PFSK-1 (cell line): ENCODE results near the gene ASCL2.

ENCODE experiments used
- FOXP2 ChIP-seq: optimal IDR thresholded peaks from 2 replicates; pipeline ENCODE3; 2011; ENCODE audit warnings: borderline replicate concordance, control low read depth, inconsistent platforms; ENCODE audit not compliant: insufficient read depth; ENCODE audit errors: extremely low read length, extremely low read depth
- POLR2AphosphoS5 ChIP-seq: IDR thresholded peaks from 2 replicates; pipeline ENCODE4 v1.6.1; 2012; ENCODE audit warnings: low read depth, mild to moderate bottlenecking, control low read depth, low read length, moderate library complexity
- SIN3A ChIP-seq: IDR thresholded peaks from 2 replicates; pipeline ENCODE4 v1.6.1; 2012; ENCODE audit warnings: mild to moderate bottlenecking, low read length, moderate library complexity, borderline replicate concordance; ENCODE audit not compliant: insufficient read depth
- TAF1 ChIP-seq: IDR thresholded peaks from 2 replicates; pipeline ENCODE4 v1.6.1; 2012; ENCODE audit warnings: low read length, control low read depth, borderline replicate concordance; ENCODE audit not compliant: insufficient read depth
- TF ChIP-seq, protein P1 (sequence below), 2 experiments: IDR thresholded peaks; 2 replicates each; pipeline versions ENCODE4 v1.6.1 to v1.8.0; 2011 to 2012; ENCODE audit warnings: low read depth in 2 of 2, low read length in 2 of 2, control low read depth in 1 of 2, inconsistent platforms in 1 of 2, mild to moderate bottlenecking in 1 of 2, moderate library complexity in 1 of 2; ENCODE audit not compliant: insufficient read depth in 1 of 2

The ASCL2 gene

DNA sequence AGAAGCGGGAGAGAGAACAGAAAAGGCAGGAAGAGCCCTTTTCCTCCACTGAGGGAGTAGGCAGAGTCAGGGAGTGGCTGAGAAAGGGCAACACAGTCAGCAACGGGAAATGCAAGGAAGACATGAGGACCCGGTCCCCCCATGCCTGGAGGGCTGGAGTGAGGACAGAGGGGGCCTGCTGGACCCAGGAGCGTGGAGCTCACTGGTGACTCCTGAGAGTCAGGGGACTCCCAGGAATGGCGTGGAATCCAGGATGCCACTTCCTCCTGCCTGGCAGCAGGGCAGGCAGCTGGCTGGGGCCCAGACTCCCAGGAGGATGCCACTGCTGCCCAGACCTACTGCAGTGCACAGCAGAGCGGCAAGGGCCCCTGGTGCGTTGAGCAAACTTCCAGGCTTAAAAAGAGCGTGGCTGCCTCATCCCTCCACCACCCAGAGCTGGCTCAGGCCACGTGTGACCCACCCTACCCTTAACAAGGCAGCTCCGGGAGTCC, 20.0 kb upstream of the ASCL2 start:
- TF ChIP-seq SIN3A (no peak), POLR2AphosphoS5 (no peak), FOXP2 (no peak), TAF1 (no peak)
- TF ChIP-seq, protein P1, sequence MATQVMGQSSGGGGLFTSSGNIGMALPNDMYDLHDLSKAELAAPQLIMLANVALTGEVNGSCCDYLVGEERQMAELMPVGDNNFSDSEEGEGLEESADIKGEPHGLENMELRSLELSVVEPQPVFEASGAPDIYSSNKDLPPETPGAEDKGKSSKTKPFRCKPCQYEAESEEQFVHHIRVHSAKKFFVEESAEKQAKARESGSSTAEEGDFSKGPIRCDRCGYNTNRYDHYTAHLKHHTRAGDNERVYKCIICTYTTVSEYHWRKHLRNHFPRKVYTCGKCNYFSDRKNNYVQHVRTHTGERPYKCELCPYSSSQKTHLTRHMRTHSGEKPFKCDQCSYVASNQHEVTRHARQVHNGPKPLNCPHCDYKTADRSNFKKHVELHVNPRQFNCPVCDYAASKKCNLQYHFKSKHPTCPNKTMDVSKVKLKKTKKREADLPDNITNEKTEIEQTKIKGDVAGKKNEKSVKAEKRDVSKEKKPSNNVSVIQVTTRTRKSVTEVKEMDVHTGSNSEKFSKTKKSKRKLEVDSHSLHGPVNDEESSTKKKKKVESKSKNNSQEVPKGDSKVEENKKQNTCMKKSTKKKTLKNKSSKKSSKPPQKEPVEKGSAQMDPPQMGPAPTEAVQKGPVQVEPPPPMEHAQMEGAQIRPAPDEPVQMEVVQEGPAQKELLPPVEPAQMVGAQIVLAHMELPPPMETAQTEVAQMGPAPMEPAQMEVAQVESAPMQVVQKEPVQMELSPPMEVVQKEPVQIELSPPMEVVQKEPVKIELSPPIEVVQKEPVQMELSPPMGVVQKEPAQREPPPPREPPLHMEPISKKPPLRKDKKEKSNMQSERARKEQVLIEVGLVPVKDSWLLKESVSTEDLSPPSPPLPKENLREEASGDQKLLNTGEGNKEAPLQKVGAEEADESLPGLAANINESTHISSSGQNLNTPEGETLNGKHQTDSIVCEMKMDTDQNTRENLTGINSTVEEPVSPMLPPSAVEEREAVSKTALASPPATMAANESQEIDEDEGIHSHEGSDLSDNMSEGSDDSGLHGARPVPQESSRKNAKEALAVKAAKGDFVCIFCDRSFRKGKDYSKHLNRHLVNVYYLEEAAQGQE (IDR thresholded peaks at IDR 0.05; ENCODE audit: insufficient read depth in 1 of 2, low read depth in 2 of 2, low read length in 2 of 2) = no peak

DNA sequence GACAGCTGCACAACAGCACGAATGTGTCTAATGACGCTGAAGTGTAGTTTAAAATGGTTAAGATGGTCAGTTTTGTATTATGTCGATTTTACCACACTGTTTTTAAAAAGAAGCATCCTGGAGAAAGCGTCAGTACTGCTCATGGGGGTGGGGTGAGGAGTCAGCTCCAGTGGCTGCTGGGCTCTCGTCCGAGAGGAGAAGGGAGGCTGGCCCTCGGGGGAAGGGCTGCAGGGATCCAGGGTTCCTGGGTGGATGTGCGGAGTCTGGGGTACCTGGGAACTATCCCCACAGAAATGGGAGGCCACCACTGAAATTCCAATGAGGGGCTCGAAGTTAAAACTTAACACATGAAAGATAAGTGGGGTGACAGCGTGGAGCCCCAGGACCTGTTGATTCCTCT, 19.5 kb upstream of the ASCL2 start:
- TF ChIP-seq POLR2AphosphoS5 = no peak
- TF ChIP-seq SIN3A = no peak
- no peak for TF ChIP-seq TAF1
- no peak for TF ChIP-seq FOXP2
- TF ChIP-seq, protein P1 (IDR thresholded peaks at IDR 0.05; ENCODE audit: insufficient read depth in 1 of 2, low read depth in 2 of 2, low read length in 2 of 2) = no peak

DNA sequence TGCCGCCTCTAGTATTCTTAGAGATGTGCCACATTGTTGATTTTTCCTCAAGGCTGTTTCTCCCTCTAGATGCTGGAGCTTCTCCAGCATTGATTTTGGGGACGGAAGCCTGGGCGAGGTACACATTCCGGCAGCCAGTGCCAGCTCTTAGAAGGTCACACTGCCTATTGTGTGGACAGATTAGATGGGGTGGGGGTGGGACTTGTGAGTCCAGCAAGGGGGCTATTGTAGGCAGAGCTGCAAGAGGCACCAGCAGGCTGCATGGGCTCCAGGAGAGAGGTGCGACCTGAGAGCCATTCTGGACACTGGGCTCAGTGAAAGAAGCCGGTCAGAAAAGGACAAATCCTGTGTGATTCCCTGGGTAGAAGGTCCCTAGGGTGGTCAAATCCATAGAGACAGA, 19.0 kb upstream of the ASCL2 start:
- TF ChIP-seq POLR2AphosphoS5 (no peak), SIN3A (no peak), TAF1 (no peak), FOXP2 (no peak)
- TF ChIP-seq, protein P1 (IDR thresholded peaks at IDR 0.05; ENCODE audit: insufficient read depth in 1 of 2, low read depth in 2 of 2, low read length in 2 of 2) = no peak

GRCh38 chr11:2287091-2287490, 16.7 kb upstream of the ASCL2 start:
- TF ChIP-seq POLR2AphosphoS5 = no peak
- no peak for TF ChIP-seq TAF1
- TF ChIP-seq SIN3A = no peak
- no peak for TF ChIP-seq FOXP2
- TF ChIP-seq, protein P1 (IDR thresholded peaks at IDR 0.05; ENCODE audit: insufficient read depth in 1 of 2, low read depth in 2 of 2, low read length in 2 of 2) = peak; percentile 32 to 72; a peak in 3 of 4 replicates

DNA sequence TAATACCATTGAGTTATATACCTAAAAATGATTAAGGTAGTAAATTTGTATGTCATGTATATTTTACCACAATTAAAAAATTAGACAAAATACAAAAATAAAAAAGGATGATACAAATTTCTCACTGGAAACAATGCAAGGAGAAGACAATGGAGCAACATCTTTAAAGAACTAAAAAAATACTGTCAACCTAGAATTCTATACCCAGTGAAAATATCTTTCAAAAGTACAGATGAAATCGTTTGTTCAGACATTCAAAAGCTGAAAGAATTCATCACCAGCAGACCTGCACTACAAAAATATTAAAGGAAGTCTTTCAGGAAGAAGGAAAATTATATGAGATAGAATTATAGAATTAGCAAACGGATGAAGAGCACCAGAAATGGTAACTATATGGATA, 9.8 kb upstream of the ASCL2 start:
- TF ChIP-seq, protein P1 (IDR thresholded peaks at IDR 0.05; ENCODE audit: insufficient read depth in 1 of 2, low read depth in 2 of 2, low read length in 2 of 2) = no peak
- TF ChIP-seq TAF1 (no peak), FOXP2 (no peak), SIN3A (no peak), POLR2AphosphoS5 (no peak)
